Measurements from ENCODE around the gene LRRC49. TPM values are rescaled to one million over a fixed set of nuclear protein-coding genes. Genes with fewer than 3 reads are reported as not detected.
"Not testable (repeated sequence)": the region's sequence is repeated elsewhere in the genome, so short reads cannot be mapped to it uniquely, and the experiment has no call there.

LRRC49 gene
- total and polyA plus RNA-seq, 4 donors: 11.0 to 15.2 (median 12.0) TPM

DNA sequence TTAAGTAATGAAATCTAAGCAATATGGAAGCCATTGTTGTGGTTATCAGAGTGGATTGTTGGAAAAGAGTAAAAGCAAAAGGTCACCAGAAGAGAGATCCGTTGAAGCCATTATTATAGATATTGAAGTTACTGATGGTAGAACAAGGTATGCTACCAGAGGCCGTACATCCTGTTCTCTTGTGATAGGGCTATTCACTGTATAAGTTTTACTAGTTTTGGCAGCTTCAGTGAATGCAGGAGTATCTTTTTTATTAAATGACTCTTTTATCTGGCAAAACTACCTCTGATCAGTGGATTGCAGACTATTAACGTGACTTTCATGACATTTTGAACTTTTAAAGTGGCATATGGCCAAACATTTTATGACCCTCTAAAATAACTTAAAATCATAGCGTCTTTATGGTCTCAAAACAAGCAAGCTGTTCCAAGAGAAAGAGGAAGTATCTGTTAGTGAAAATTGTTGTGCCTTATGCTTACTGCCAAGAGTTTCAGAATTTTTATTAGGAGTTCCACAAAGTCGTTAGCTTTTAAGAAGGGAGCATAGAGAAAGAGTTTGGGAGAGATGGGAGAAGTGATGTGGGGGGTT, 102.9 kb downstream of the LRRC49 start:
- H3K36me3 ChIP-seq (ENCODE audit: control insufficient read depth in 1 of 2, insufficient read depth in 2 of 2, low read length in 1 of 2): no peaks in the 10 kb centered on the region
- H3K4me1 ChIP-seq (ENCODE audit: control insufficient read depth in 1 of 2, insufficient read depth in 2 of 2, low read length in 2 of 2): no peaks in the 10 kb centered on the region
- no peak for ATAC-seq (ENCODE audit: low FRiP score)
- no peak overlapping the region for H3K4me3 ChIP-seq (ENCODE audit: low read length in 2 of 2)
- no peak for DNase-seq
- intact Hi-C loops (cut with DNase I): no loop called here
- 19 to 21% methylated on average over 5 of the region's 5 CpGs for WGBS, 2 donors
- H3K27ac ChIP-seq (ENCODE audit: low read depth in 1 of 2, low read length in 2 of 2): peak overlapping the region in 1 of 2 donors; percentile 14
- no peaks in the 10 kb centered on the region for H3K9me3 ChIP-seq (ENCODE audit: control insufficient read depth, low read length)
- no peaks in the 10 kb centered on the region for H3K27me3 ChIP-seq (ENCODE audit: control insufficient read depth in 1 of 2, insufficient read depth in 2 of 2, low read length in 1 of 2)

DNA sequence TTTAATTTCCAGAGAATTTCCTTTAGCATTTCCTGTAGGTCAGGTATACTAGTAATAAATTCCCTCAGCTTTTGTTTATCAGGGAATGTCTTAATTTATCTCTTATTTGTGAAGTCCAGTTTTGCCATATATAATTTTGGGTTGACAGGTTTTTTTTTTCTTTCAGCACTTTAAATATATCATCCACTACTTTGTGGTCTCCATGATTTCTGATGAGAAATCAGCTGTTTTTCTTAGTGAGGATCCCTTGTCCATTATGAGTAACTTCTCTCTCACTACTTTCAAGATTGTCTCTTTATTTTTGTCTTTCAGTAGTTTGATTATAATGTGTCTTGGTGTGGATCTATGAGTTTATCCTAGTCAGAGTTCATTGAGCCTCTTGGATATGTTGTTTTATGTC, 105.7 kb downstream of the LRRC49 start:
- no peak for ATAC-seq (ENCODE audit: low FRiP score)
- no peaks in the 10 kb centered on the region for H3K36me3 ChIP-seq (ENCODE audit: control insufficient read depth in 1 of 2, insufficient read depth in 2 of 2, low read length in 1 of 2)
- no peak overlapping the region for H3K27ac ChIP-seq (ENCODE audit: low read depth in 1 of 2, low read length in 2 of 2)
- no peaks in the 10 kb centered on the region for H3K27me3 ChIP-seq (ENCODE audit: control insufficient read depth in 1 of 2, insufficient read depth in 2 of 2, low read length in 1 of 2)
- H3K4me3 ChIP-seq (ENCODE audit: low read length in 2 of 2): no peak overlapping the region
- no peak for DNase-seq
- intact Hi-C loops (cut with DNase I): no loop called here
- H3K4me1 ChIP-seq (ENCODE audit: control insufficient read depth in 1 of 2, insufficient read depth in 2 of 2, low read length in 2 of 2): no peaks in the 10 kb centered on the region
- H3K9me3 ChIP-seq (ENCODE audit: control insufficient read depth, low read length): no peaks in the 10 kb centered on the region

- no peaks in the 10 kb centered on the region for H3K36me3 ChIP-seq (ENCODE audit: control insufficient read depth in 1 of 2, insufficient read depth in 2 of 2, low read length in 1 of 2)
- WGBS, 2 donors: 5 to 7% methylated on average over 1 of the region's 1 CpG
- no peaks in the 10 kb centered on the region for H3K9me3 ChIP-seq (ENCODE audit: control insufficient read depth, low read length)
- DNase-seq: no peak
- intact Hi-C loops (cut with DNase I): no loop called here
- no peak overlapping the region for H3K4me3 ChIP-seq (ENCODE audit: low read length in 2 of 2)
- no peak for ATAC-seq (ENCODE audit: low FRiP score)
- no peak overlapping the region for H3K27ac ChIP-seq (ENCODE audit: low read depth in 1 of 2, low read length in 2 of 2)
- H3K4me1 ChIP-seq (ENCODE audit: control insufficient read depth in 1 of 2, insufficient read depth in 2 of 2, low read length in 2 of 2): no peaks in the 10 kb centered on the region
- no peaks in the 10 kb centered on the region for H3K27me3 ChIP-seq (ENCODE audit: control insufficient read depth in 1 of 2, insufficient read depth in 2 of 2, low read length in 1 of 2)
Measured at GRCh38 chr15:71002316-71002715, 109.7 kb downstream of the LRRC49 start.

GRCh38 chr15:71003319-71003718, 110.7 kb downstream of the LRRC49 start:
- no peak for ATAC-seq (ENCODE audit: low FRiP score)
- no peak for DNase-seq
- Histone ChIP-seq H3K27me3 (ENCODE audit: control insufficient read depth in 1 of 2, insufficient read depth in 2 of 2, low read length in 1 of 2) (no peaks in the 10 kb centered on the region), H3K36me3 (ENCODE audit: control insufficient read depth in 1 of 2, insufficient read depth in 2 of 2, low read length in 1 of 2) (no peaks in the 10 kb centered on the region), H3K4me3 (ENCODE audit: low read length in 2 of 2) (no peak overlapping the region), H3K4me1 (ENCODE audit: control insufficient read depth in 1 of 2, insufficient read depth in 2 of 2, low read length in 2 of 2) (no peaks in the 10 kb centered on the region), H3K27ac (ENCODE audit: low read depth in 1 of 2, low read length in 2 of 2) (no peak overlapping the region), H3K9me3 (ENCODE audit: control insufficient read depth, low read length) (no peaks in the 10 kb centered on the region)
- intact Hi-C loops (cut with DNase I): no loop called here

DNA sequence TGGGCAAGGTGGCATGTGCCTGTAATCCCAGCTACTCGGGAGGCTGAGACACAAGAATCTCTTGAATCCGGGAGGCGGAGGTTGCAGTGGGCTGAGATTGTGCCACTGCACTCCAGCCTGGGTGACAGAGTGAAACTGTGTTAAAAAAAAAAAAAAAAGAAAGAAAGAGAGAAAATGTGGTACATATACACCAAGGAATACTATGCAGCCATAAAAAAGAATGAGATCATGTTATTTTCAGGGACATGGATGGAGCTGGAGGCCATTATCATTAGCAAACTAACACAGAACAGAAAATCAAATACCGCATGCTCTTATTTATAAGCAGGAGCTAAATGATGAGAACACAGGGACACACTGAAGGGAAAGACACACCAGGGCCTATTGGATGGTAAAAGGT, 111.9 kb downstream of the LRRC49 start:
- H3K4me1 ChIP-seq (ENCODE audit: control insufficient read depth in 1 of 2, insufficient read depth in 2 of 2, low read length in 2 of 2); H3K27me3 ChIP-seq (ENCODE audit: control insufficient read depth in 1 of 2, insufficient read depth in 2 of 2, low read length in 1 of 2); H3K9me3 ChIP-seq (ENCODE audit: control insufficient read depth, low read length); DNase-seq; H3K27ac ChIP-seq (ENCODE audit: low read depth in 1 of 2, low read length in 2 of 2); ATAC-seq (ENCODE audit: low FRiP score); H3K4me3 ChIP-seq (ENCODE audit: low read length in 2 of 2); H3K36me3 ChIP-seq (ENCODE audit: control insufficient read depth in 1 of 2, insufficient read depth in 2 of 2, low read length in 1 of 2); intact Hi-C loops (cut with DNase I): not testable (repeated sequence)
- 94 to 99% methylated on average over 4 of the region's 4 CpGs for WGBS, 2 donors

DNA sequence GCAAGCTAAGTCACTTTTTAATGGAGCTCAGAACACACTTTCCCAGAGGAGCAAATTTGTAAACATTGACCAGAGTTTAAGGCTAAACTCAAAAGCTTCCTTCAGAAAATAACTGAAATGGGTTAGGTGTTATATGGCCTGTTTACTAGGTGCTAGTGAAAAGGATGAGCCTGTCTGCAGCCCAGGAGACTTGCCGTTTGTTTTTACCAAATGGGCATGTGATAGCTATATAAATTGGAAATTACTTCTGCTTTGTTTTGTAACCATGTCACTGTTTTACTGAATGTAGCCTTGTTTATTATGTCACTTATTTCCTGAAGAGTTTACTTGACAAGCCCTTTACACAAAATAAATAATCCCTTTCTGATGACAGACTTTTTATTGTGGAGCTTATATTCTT, 113.3 kb downstream of the LRRC49 start:
- no peaks in the 10 kb centered on the region for H3K27me3 ChIP-seq (ENCODE audit: control insufficient read depth in 1 of 2, insufficient read depth in 2 of 2, low read length in 1 of 2)
- intact Hi-C loops (cut with DNase I): no loop called here
- H3K9me3 ChIP-seq (ENCODE audit: control insufficient read depth, low read length): no peaks in the 10 kb centered on the region
- 88 to 93% methylated on average over 1 of the region's 1 CpG for WGBS, 2 donors
- no peak for ATAC-seq (ENCODE audit: low FRiP score)
- no peaks in the 10 kb centered on the region for H3K36me3 ChIP-seq (ENCODE audit: control insufficient read depth in 1 of 2, insufficient read depth in 2 of 2, low read length in 1 of 2)
- H3K4me3 ChIP-seq (ENCODE audit: low read length in 2 of 2): no peak overlapping the region
- no peaks in the 10 kb centered on the region for H3K4me1 ChIP-seq (ENCODE audit: control insufficient read depth in 1 of 2, insufficient read depth in 2 of 2, low read length in 2 of 2)
- no peak for DNase-seq
- no peak overlapping the region for H3K27ac ChIP-seq (ENCODE audit: low read depth in 1 of 2, low read length in 2 of 2)

DNA sequence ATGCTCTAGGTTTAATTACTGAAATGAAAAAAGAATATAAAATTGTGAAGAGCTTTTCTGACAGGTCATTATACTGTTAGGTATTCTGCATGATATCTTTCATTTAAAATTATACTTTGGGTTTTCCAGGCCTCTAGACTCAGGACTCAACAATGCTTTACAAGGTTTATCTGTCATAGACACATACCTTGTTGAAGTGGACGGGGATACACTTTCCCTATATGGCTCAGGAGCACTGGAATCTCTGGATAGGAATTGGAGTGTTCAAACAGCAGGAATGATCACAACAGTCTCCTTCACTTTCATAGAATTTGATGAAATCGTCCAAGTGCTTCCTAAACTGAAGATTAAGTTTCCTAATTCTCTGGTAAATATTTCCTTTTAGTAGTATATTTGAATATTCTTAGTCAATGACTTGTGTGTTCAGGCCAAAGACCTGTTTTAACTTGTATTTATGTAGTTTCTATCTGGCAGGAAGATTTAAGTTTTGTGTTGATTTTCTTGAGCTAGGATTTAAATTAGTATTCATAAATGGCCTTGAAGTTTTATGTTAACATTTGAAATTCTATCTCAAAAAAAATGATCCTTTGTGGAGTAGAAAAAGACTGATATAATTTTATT, 115.7 kb downstream of the LRRC49 start:
- Histone ChIP-seq H3K9me3 (ENCODE audit: control insufficient read depth, low read length) (no peaks in the 10 kb centered on the region), H3K36me3 (ENCODE audit: control insufficient read depth in 1 of 2, insufficient read depth in 2 of 2, low read length in 1 of 2) (no peaks in the 10 kb centered on the region), H3K4me3 (ENCODE audit: low read length in 2 of 2) (no peak overlapping the region), H3K27me3 (ENCODE audit: control insufficient read depth in 1 of 2, insufficient read depth in 2 of 2, low read length in 1 of 2) (no peaks in the 10 kb centered on the region), H3K27ac (ENCODE audit: low read depth in 1 of 2, low read length in 2 of 2) (no peak overlapping the region), H3K4me1 (ENCODE audit: control insufficient read depth in 1 of 2, insufficient read depth in 2 of 2, low read length in 2 of 2) (no peaks in the 10 kb centered on the region)
- intact Hi-C loops (cut with DNase I): no loop called here
- DNase-seq (no peak), ATAC-seq (ENCODE audit: low FRiP score) (no peak)
- WGBS, 2 donors: 67 to 74% methylated on average over 2 of the region's 2 CpGs

- no peak for ATAC-seq (ENCODE audit: low FRiP score)
- Histone ChIP-seq H3K4me1 (ENCODE audit: control insufficient read depth in 1 of 2, insufficient read depth in 2 of 2, low read length in 2 of 2) (no peaks in the 10 kb centered on the region), H3K27me3 (ENCODE audit: control insufficient read depth in 1 of 2, insufficient read depth in 2 of 2, low read length in 1 of 2) (no peaks in the 10 kb centered on the region), H3K27ac (ENCODE audit: low read depth in 1 of 2, low read length in 2 of 2) (no peak overlapping the region), H3K4me3 (ENCODE audit: low read length in 2 of 2) (no peak overlapping the region), H3K36me3 (ENCODE audit: control insufficient read depth in 1 of 2, insufficient read depth in 2 of 2, low read length in 1 of 2) (no peaks in the 10 kb centered on the region), H3K9me3 (ENCODE audit: control insufficient read depth, low read length) (no peaks in the 10 kb centered on the region)
- intact Hi-C loops (cut with DNase I): loop anchor here (2.0 to 10.0 kb wide), 2 partner anchors 92 to 434 kb away; no protein-coding TSS in a partner anchor
- no peak for DNase-seq
Measured at GRCh38 chr15:71010472-71010871, 117.8 kb downstream of the LRRC49 start.

GRCh38 chr15:71010997-71011396, 118.4 kb downstream of the LRRC49 start:
- intact Hi-C loops (cut with DNase I): loop anchor here (2.0 to 10.0 kb wide), 2 partner anchors 92 to 434 kb away; no protein-coding TSS in a partner anchor
- DNase-seq: no peak
- WGBS, 2 donors: 49 to 67% methylated on average over 2 of the region's 2 CpGs
- Histone ChIP-seq H3K4me3 (ENCODE audit: low read length in 2 of 2) (no peak overlapping the region), H3K27me3 (ENCODE audit: control insufficient read depth in 1 of 2, insufficient read depth in 2 of 2, low read length in 1 of 2) (no peaks in the 10 kb centered on the region), H3K4me1 (ENCODE audit: control insufficient read depth in 1 of 2, insufficient read depth in 2 of 2, low read length in 2 of 2) (no peaks in the 10 kb centered on the region), H3K9me3 (ENCODE audit: control insufficient read depth, low read length) (no peaks in the 10 kb centered on the region), H3K36me3 (ENCODE audit: control insufficient read depth in 1 of 2, insufficient read depth in 2 of 2, low read length in 1 of 2) (no peaks in the 10 kb centered on the region), H3K27ac (ENCODE audit: low read depth in 1 of 2, low read length in 2 of 2) (no peak overlapping the region)
- no peak for ATAC-seq (ENCODE audit: low FRiP score)
